ENCODE results near the gene POFUT1. TPM values are rescaled to one million over a fixed set of nuclear protein-coding genes. Genes with fewer than 3 reads are reported as not detected.

POFUT1 gene
- total and polyA plus RNA-seq, 2 donors: 9.1 to 11.2 TPM

DNA sequence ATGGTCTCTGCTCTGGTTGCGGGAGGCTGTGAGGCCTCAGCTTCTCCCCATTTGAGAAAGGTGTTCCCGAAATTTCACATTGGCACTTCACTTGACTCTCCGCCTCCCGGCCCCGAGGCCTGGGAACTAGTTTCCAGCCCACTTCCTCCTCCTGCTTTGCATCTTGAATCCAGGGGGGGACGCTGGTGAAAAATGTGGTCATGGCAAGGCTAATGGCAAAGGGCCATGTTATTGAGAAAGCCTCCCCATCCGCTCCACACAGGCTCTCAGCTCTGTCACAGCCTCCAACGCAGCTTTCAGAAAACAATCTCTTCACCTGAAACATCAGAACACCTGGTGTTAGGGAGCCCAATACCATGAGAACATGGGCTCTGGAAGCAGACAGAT lies 5.7 kb upstream of the POFUT1 start:
- 94% methylated on average over 8 of the region's 8 CpGs for WGBS
- Histone ChIP-seq H3K9me3 (ENCODE audit: control insufficient read depth in 2 of 2, insufficient read depth in 1 of 2, low read length in 1 of 2) (no peaks in the 10 kb centered on the region), H3K27me3 (ENCODE audit: control insufficient read depth in 2 of 2, insufficient read depth in 1 of 2, low read length in 1 of 2) (no peaks in the 10 kb centered on the region), H3K4me3 (ENCODE audit: low read length in 2 of 2) (no peak overlapping the region), H3K27ac (ENCODE audit: low read depth in 1 of 2, low read length in 1 of 2) (no peak overlapping the region), H3K4me1 (ENCODE audit: control insufficient read depth in 2 of 2, insufficient read depth in 2 of 2, low read length in 2 of 2) (peaks cover 11 to 31% of the 10 kb centered on the region in 2 donors), H3K36me3 (ENCODE audit: control insufficient read depth in 2 of 2, insufficient read depth in 2 of 2, low read length in 1 of 2) (peaks cover 44 to 63% of the 10 kb centered on the region in 2 donors)
- DNase-seq (ENCODE audit: low read depth in 6 of 9, low spot score in 9 of 9): no peak

DNA sequence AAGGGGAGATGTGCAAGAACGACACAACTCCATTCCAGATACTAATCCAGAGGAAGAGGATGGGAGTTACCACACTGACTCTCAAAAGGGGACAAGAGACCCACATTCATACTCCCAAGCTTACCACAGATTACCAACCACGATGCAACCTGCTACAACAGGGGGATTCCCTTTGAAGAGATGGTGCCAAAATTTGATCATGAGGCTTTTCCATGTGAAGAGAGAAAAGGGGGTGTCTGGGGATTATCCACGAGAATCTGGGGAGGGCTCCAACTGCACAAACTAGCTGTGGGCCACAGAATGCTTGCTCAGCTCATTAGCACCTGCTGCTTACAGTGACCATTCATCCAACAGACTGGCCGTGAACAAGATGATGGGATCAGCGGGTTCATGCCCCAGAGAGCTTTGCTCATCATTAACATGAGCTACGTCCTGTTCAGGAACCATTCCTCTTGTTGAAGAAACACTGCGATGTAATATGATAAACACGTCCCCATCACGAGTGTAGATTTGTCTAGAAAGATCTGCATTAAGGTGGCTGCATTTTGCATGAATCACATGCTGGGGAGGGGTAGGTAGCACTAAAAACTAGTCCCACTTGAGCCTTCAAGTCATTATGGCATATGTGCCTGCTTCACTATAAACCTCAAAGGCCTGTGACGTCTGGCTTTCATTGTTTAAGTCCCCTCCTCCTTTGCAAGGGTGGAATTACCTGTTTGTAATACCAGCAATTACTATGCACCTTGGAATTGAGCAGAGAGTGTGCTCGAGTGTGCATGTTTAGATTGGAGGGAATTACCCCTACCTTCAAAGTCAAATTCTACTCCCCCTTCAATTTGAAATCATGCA lies 4.1 kb upstream of the POFUT1 start:
- H3K9me3 ChIP-seq (ENCODE audit: control insufficient read depth in 2 of 2, insufficient read depth in 1 of 2, low read length in 1 of 2): no peaks in the 10 kb centered on the region
- DNase-seq (ENCODE audit: low read depth in 6 of 9, low spot score in 9 of 9): no peak
- H3K36me3 ChIP-seq (ENCODE audit: control insufficient read depth in 2 of 2, insufficient read depth in 2 of 2, low read length in 1 of 2): peaks cover 36 to 48% of the 10 kb centered on the region in 2 donors
- no peaks in the 10 kb centered on the region for H3K27me3 ChIP-seq (ENCODE audit: control insufficient read depth in 2 of 2, insufficient read depth in 1 of 2, low read length in 1 of 2)
- H3K27ac ChIP-seq (ENCODE audit: low read depth in 1 of 2, low read length in 1 of 2): peak overlapping the region; percentile 64 to 67
- no peak overlapping the region for H3K4me3 ChIP-seq (ENCODE audit: low read length in 2 of 2)
- WGBS: 90% methylated on average over 11 of the region's 11 CpGs
- peaks cover 17 to 38% of the 10 kb centered on the region in 2 donors for H3K4me1 ChIP-seq (ENCODE audit: control insufficient read depth in 2 of 2, insufficient read depth in 2 of 2, low read length in 2 of 2)

DNA sequence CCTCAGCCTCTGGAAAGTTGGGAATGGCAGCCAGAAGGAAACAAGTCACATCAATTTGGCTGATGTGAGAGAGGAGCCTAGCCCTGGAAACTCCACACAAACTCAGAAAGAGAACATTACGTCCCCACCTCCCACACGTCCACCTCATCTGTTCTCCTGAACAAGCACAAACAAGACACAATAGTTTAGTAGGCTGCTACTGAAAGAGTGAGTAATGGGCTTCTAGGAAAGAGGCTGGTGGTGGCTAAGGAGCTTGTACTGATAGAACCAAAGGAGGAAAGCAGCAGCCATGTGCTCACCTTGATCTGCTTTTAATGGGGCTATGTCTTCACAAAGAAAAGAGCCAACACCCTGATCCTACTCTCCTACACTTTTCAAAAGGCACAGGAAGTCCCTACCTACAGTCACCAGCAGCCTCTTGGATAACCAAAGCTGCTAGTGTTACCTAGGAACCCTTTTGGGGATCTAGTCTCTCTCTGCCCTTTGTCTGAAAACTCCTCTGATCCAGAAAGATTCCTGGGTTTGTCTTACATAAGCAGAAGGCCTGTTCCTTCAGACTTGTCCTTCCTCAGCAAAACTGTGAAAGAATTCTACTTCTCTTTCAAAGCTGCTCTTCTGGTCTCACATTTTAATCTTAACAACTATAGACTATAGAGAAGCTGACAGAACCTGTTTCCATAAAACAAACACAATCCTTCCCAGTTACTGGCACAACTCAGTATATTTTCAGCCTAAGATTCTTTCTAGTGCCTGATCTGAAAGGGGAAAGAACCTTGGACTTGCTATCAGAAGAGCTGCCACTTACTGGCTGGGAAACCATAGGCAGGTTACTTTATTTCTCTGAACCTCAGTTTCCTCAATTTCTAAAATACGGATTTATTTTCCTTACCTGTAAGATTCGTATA lies 3.2 kb upstream of the POFUT1 start:
- H3K36me3 ChIP-seq (ENCODE audit: control insufficient read depth in 2 of 2, insufficient read depth in 2 of 2, low read length in 1 of 2): peaks cover 30 to 42% of the 10 kb centered on the region in 2 donors
- H3K27me3 ChIP-seq (ENCODE audit: control insufficient read depth in 2 of 2, insufficient read depth in 1 of 2, low read length in 1 of 2): no peaks in the 10 kb centered on the region
- H3K27ac ChIP-seq (ENCODE audit: low read depth in 1 of 2, low read length in 1 of 2): peak overlapping the region; percentile 64 to 67
- WGBS: 87% methylated on average over 4 of the region's 4 CpGs
- H3K4me3 ChIP-seq (ENCODE audit: low read length in 2 of 2): no peak overlapping the region
- no peaks in the 10 kb centered on the region for H3K9me3 ChIP-seq (ENCODE audit: control insufficient read depth in 2 of 2, insufficient read depth in 1 of 2, low read length in 1 of 2)
- peaks cover 18 to 43% of the 10 kb centered on the region in 2 donors for H3K4me1 ChIP-seq (ENCODE audit: control insufficient read depth in 2 of 2, insufficient read depth in 2 of 2, low read length in 2 of 2)
- no peak for DNase-seq (ENCODE audit: low read depth in 6 of 9, low spot score in 9 of 9)

DNA sequence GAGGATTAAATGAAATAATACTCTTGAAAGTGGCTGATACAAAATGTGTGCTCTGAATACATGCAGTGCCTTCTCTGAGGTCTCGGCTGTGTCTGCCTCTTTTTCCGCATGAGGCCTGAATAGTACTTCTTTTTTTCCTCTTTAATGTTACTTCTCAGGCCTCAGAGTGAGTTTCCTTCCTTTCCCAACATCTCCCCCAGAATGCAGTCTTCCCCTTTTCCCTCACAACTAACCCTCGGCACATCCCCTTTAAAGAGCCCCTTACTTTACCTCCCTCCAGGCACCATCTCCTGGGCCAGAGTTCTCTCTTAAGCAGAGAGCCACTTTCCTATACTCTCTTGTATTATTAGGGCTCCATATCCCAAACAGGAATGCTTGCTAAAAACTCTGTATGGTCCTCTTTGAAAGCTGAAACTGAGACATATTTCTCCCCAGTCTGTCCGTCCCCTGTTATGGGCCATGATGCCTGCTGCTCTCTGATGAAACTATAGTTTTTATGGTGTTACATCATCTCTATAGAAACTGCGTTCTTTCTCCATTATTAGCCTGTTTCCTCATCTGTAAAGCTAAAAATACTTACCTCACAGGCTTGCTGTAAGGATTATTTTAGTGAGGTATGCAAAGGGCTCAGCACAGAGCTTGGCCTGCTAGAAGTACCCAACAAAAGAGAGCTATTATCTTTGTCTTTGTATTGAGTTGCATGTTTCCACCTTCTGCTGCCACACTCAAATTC lies 2.4 kb upstream of the POFUT1 start:
- H3K4me1 ChIP-seq (ENCODE audit: control insufficient read depth in 2 of 2, insufficient read depth in 2 of 2, low read length in 2 of 2): peaks cover 18 to 43% of the 10 kb centered on the region in 2 donors
- peaks cover 27 to 43% of the 10 kb centered on the region in 2 donors for H3K36me3 ChIP-seq (ENCODE audit: control insufficient read depth in 2 of 2, insufficient read depth in 2 of 2, low read length in 1 of 2)
- peak overlapping the region in 1 of 2 donors; percentile 67 for H3K27ac ChIP-seq (ENCODE audit: low read depth in 1 of 2, low read length in 1 of 2)
- WGBS: 88% methylated on average over 5 of the region's 5 CpGs
- no peaks in the 10 kb centered on the region for H3K9me3 ChIP-seq (ENCODE audit: control insufficient read depth in 2 of 2, insufficient read depth in 1 of 2, low read length in 1 of 2)
- DNase-seq (ENCODE audit: low read depth in 6 of 9, low spot score in 9 of 9): no peak
- no peak overlapping the region for H3K4me3 ChIP-seq (ENCODE audit: low read length in 2 of 2)
- no peaks in the 10 kb centered on the region for H3K27me3 ChIP-seq (ENCODE audit: control insufficient read depth in 2 of 2, insufficient read depth in 1 of 2, low read length in 1 of 2)

DNA sequence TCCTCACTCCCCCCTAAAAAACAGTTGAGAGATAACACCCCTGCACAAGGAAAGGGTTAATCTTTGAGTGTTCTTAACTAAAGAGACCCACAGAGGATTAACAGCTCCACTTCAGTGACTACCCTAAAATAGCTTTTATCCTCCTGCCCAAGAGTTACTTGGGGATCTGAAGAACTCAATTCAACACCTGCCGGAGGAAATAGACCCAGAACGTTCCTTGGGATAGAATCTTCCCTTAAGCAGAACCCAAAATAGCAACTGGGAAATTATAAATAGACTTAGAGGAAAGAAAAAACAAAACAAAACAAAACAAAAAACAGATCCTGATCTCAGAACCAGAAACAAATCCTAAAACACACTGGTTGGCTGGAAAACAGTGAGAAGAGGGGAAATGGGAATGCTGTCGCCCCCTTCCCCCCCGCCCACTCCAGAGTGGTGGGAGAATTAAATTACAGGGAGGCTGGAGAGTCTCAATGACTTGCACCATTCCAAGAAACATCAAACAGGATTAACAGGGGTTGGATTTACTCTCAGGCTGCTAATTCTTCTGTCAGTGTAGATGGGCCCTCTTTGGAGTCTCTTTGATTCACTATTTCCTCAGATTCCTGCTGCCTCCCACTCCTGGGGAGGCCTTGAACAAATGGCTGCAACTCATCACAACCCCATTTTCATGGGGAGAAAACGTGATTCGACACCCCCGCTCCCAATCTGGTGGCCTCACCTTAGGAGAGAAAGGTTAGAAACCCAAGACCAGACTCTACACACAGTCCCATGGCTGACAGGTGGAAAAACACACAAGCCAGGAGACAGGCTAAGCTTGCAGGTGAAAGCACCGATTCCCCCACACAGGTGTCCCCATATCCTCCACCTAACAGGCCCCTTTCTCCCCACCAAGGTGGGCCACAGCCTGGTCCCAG lies 1.6 kb upstream of the POFUT1 start:
- 86% methylated on average over 8 of the region's 8 CpGs for WGBS
- Histone ChIP-seq H3K27ac (ENCODE audit: low read depth in 1 of 2, low read length in 1 of 2) (peak overlapping the region in 1 of 2 donors; percentile 43), H3K4me1 (ENCODE audit: control insufficient read depth in 2 of 2, insufficient read depth in 2 of 2, low read length in 2 of 2) (peaks cover 18 to 43% of the 10 kb centered on the region in 2 donors), H3K4me3 (ENCODE audit: low read length in 2 of 2) (peak overlapping the region; percentile 93 to 94), H3K36me3 (ENCODE audit: control insufficient read depth in 2 of 2, insufficient read depth in 2 of 2, low read length in 1 of 2) (peaks cover 26 to 42% of the 10 kb centered on the region in 2 donors), H3K27me3 (ENCODE audit: control insufficient read depth in 2 of 2, insufficient read depth in 1 of 2, low read length in 1 of 2) (no peaks in the 10 kb centered on the region), H3K9me3 (ENCODE audit: control insufficient read depth in 2 of 2, insufficient read depth in 1 of 2, low read length in 1 of 2) (no peaks in the 10 kb centered on the region)
- DNase-seq (ENCODE audit: low read depth in 6 of 9, low spot score in 9 of 9): no peak

DNA sequence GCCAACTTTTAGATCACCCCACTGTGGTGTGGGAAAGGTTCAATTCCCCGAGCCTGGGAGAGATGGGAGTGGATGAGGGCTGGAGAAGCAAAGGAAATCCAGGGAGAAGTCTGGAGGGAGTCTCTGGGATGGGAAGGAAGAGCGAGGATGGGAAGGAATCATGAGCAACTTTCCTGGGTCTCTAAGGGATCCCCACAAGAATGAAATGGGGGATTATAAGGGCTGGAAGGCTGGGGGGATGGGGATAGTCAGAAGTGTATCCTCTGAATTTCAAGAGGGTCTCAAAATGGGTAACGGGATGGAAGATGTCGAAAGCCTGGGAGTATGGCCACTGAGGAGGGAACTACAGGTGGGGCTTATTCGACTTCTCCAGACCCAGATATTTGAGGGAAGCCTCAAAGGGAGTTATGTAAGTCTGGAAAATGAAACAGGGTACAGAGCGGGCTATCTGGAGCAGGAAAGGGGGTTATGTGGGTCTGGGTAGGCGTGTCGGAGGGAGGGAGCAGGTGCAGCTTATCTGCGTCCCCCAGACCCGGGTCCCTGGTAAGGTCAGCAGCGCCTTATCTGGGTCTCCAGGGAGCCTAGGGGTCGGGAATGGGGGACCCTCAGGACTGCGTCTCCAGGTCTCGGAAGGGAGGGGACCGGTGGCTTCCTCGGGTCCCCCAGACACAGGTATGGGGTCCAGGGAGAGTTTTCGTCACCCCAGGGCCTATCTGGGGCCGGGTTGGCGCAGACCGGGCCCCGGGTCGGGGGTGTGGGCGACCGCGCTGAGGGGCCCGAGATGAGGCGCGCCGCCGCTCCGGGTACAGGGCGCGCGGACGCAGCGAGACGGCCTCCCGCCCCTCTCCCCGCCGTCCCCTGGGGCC lies 687 bp upstream of the POFUT1 start:
- Histone ChIP-seq H3K4me3 (ENCODE audit: low read length in 2 of 2) (peak overlapping the region; percentile 93 to 94), H3K27me3 (ENCODE audit: control insufficient read depth in 2 of 2, insufficient read depth in 1 of 2, low read length in 1 of 2) (no peaks in the 10 kb centered on the region), H3K27ac (ENCODE audit: low read depth in 1 of 2, low read length in 1 of 2) (peak overlapping the region; percentile 50 to 74), H3K36me3 (ENCODE audit: control insufficient read depth in 2 of 2, insufficient read depth in 2 of 2, low read length in 1 of 2) (peaks cover 26 to 39% of the 10 kb centered on the region in 2 donors), H3K4me1 (ENCODE audit: control insufficient read depth in 2 of 2, insufficient read depth in 2 of 2, low read length in 2 of 2) (peaks cover 18 to 43% of the 10 kb centered on the region in 2 donors), H3K9me3 (ENCODE audit: control insufficient read depth in 2 of 2, insufficient read depth in 1 of 2, low read length in 1 of 2) (no peaks in the 10 kb centered on the region)
- 5% methylated on average over 40 of the region's 40 CpGs for WGBS
- peak in 2 of 9 donors; percentile 9 to 39 for DNase-seq (ENCODE audit: low read depth in 6 of 9, low spot score in 9 of 9)

DNA sequence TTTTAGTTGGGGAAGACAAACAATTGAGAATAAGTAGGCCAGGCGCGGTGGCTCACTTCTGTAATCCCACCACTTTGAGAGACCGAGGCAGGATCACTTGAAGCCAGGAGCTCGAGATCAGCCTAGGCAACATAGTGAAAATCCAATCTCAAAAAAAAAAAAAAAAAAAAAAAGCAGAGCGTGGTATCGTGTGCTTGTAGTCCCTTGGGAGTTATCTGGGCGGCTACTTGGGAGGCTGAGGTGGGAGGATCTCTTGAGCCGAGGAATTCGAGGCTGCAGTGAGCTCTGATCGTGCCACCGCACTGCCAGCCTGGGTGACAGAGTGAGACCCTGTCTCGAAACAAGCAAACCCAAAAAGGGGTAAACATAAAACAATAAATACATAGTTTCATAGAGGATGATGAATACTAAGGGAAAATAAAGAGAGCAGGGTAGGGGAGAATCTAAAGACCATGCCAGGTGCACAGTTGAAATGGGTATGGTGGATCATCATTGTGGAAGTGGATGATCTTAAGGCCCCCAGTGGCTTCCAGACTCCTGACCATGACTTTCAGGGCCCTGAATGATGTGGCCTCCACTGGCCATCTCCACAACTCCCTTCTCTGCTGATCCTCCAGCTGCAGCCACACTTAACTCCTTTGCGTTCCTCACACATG lies 947 bp downstream of the POFUT1 start:
- no peak for DNase-seq (ENCODE audit: low read depth in 6 of 9, low spot score in 9 of 9)
- 87% methylated on average over 13 of the region's 13 CpGs for WGBS
- no peaks in the 10 kb centered on the region for H3K27me3 ChIP-seq (ENCODE audit: control insufficient read depth in 2 of 2, insufficient read depth in 1 of 2, low read length in 1 of 2)
- H3K4me3 ChIP-seq (ENCODE audit: low read length in 2 of 2): peak overlapping the region; percentile 77 to 93
- no peaks in the 10 kb centered on the region for H3K9me3 ChIP-seq (ENCODE audit: control insufficient read depth in 2 of 2, insufficient read depth in 1 of 2, low read length in 1 of 2)
- H3K4me1 ChIP-seq (ENCODE audit: control insufficient read depth in 2 of 2, insufficient read depth in 2 of 2, low read length in 2 of 2): peaks cover 18 to 35% of the 10 kb centered on the region in 2 donors
- no peak overlapping the region for H3K27ac ChIP-seq (ENCODE audit: low read depth in 1 of 2, low read length in 1 of 2)
- peaks cover 29 to 35% of the 10 kb centered on the region in 2 donors for H3K36me3 ChIP-seq (ENCODE audit: control insufficient read depth in 2 of 2, insufficient read depth in 2 of 2, low read length in 1 of 2)

Data from thymus (tissue), 11 donors.